ENCODE data around the gene ABCG4.

DNA sequence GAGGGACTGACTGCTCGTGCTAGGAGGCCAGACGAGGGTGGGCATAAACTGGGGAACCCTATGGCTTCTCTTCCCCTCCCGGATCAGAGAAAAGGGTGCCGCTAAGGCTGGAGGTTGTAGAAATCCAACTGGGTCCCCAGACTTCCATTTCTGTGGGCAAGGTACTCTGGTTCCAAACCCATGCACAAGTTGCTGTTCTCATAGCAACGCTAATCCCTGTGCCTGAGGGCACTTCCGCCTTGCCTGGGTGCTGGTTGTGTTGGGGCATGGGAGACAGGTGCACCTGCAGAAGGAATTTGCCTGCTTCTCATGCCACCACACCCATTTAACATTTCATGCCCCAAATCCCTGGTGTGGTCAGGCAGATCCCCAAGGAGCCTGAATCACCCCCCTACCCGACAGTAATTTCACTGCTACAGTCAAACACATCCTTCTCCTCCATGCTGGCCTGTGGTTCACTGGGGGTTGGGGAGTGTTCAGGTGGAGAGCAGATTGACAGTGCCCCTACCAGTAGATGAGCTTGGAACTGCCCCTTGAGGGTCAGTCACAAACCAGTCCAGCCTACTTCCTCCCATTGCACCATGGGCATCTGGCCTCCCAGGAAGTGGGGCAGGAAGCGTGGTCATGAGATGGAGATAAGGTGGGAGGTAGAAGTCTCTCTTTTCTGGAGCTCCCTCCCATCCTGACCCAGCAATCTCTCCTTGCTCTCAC is 40.6 kb upstream of the ABCG4 start:
- TF ChIP-seq SIN3A (conservative IDR thresholded peaks at IDR 0.05 in 1 of 2, IDR thresholded peaks at IDR 0.05 in 1 of 2; ENCODE audit: low read depth in 1 of 2, low read length in 2 of 2) (no peak), EP300 (IDR thresholded peaks at IDR 0.05; ENCODE audit: borderline replicate concordance in 1 of 2, low read depth in 2 of 2, low read length in 2 of 2) (no peak), POLR2A (IDR thresholded peaks at IDR 0.05; ENCODE audit: control extremely low read depth in 1 of 2, low read depth in 2 of 2, low read length in 2 of 2) (no peak)

Data from H1 (cell line).